ENCODE results near the gene CCSER1.

The CCSER1 gene

GRCh38 chr4:90127223-90127705, at the start of gene CCSER1:
TSS of gene CCSER1 (plus strand) at chr4:90127394.
- DNase-seq: peak; percentile 41

GRCh38 chr4:90078440-90078839, 48.8 kb upstream of the CCSER1 start:
- no peak for DNase-seq

- DNase-seq: no peak
Observed at GRCh38 chr4:90080116-90080515, 47.1 kb upstream of the CCSER1 start.

GRCh38 chr4:90081432-90082144, 45.6 kb upstream of the CCSER1 start:
- no peak for DNase-seq

- no peak for DNase-seq
Observed at GRCh38 chr4:90082449-90082848, 44.7 kb upstream of the CCSER1 start.

GRCh38 chr4:90084277-90084966, 42.8 kb upstream of the CCSER1 start:
- DNase-seq: no peak

GRCh38 chr4:90084967-90085295, 42.3 kb upstream of the CCSER1 start:
- no peak for DNase-seq

GRCh38 chr4:90093526-90093925, 33.7 kb upstream of the CCSER1 start:
- no peak for DNase-seq

- no peak for DNase-seq
Observed at GRCh38 chr4:90095000-90095399, 32.2 kb upstream of the CCSER1 start.

- no peak for DNase-seq
Observed at GRCh38 chr4:90099812-90100211, 27.4 kb upstream of the CCSER1 start.

- DNase-seq: no peak
Observed at GRCh38 chr4:90103991-90104390, 23.2 kb upstream of the CCSER1 start.

- DNase-seq: no peak
Observed at GRCh38 chr4:90105274-90105673, 21.9 kb upstream of the CCSER1 start.

GRCh38 chr4:90112715-90113114, 14.5 kb upstream of the CCSER1 start:
- DNase-seq: no peak

- no peak for DNase-seq
Observed at GRCh38 chr4:90113881-90114457, 13.2 kb upstream of the CCSER1 start.

- no peak for DNase-seq
Observed at GRCh38 chr4:90118527-90119195, 8.5 kb upstream of the CCSER1 start.

GRCh38 chr4:90120037-90120436, 7.2 kb upstream of the CCSER1 start:
- peak; percentile 4 for DNase-seq

- DNase-seq: no peak
Observed at GRCh38 chr4:90120815-90121214, 6.4 kb upstream of the CCSER1 start.

GRCh38 chr4:90121676-90122354, 5.4 kb upstream of the CCSER1 start:
- DNase-seq: no peak

GRCh38 chr4:90122355-90122748, 4.8 kb upstream of the CCSER1 start:
- DNase-seq: no peak

GRCh38 chr4:90124276-90124675, 2.9 kb upstream of the CCSER1 start:
- no peak for DNase-seq

- DNase-seq: peak; percentile 23
Observed at GRCh38 chr4:90126805-90127204, 389 bp upstream of the CCSER1 start.

GRCh38 chr4:90127706-90128345, 632 bp downstream of the CCSER1 start:
- DNase-seq: no peak

Data from midbrain (tissue), 1 donor.